ENCODE data around the gene FAM167B. TPM values are rescaled to one million over a fixed set of nuclear protein-coding genes. Genes with fewer than 3 reads are reported as not detected.

The FAM167B gene
- total RNA-seq, 1 experiment from 2014 or later = 0.24 TPM

- peaks cover 8% of the 10 kb centered on the region for H3K36me3 ChIP-seq
- DNase-seq (ENCODE audit: low read depth in 1 of 2, low spot score in 2 of 2) = no peak
- H3K27me3 ChIP-seq (replicated peaks) = no peaks in the 10 kb centered on the region
- peaks cover 56% of the 10 kb centered on the region for H3K4me1 ChIP-seq (replicated peaks)
- no peaks in the 10 kb centered on the region for H3K9me3 ChIP-seq (replicated peaks)
- no peak overlapping the region for H3K27ac ChIP-seq
- no peak overlapping the region for H3K4me3 ChIP-seq
These were observed 7.7 kb upstream of the FAM167B start for GRCh38 chr1:32239337-32239736.

DNA sequence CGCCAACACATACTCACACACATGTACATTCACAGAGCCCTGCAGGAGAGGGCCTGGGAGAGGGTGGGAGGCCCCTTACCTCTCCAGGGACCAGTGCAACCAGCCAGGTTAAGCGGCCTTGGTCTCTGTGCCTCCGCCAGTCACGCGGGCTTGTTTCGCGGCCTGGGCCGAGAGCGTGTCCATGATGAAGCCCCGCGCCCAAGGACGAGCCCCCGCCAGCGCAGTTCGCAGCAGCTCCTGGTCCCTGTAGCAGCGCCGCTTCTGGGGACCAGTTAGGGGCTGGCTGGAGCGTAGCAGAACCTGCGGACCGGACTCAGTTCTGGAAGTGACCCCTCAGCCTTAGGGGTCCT lies 7.3 kb upstream of the FAM167B start:
- Histone ChIP-seq H3K9me3 (replicated peaks) (no peaks in the 10 kb centered on the region), H3K36me3 (peaks cover 3% of the 10 kb centered on the region), H3K27me3 (replicated peaks) (no peaks in the 10 kb centered on the region), H3K27ac (no peak overlapping the region), H3K4me1 (replicated peaks) (peaks cover 52% of the 10 kb centered on the region), H3K4me3 (peak overlapping the region; percentile 47)
- no peak for DNase-seq (ENCODE audit: low read depth in 1 of 2, low spot score in 2 of 2)

DNA sequence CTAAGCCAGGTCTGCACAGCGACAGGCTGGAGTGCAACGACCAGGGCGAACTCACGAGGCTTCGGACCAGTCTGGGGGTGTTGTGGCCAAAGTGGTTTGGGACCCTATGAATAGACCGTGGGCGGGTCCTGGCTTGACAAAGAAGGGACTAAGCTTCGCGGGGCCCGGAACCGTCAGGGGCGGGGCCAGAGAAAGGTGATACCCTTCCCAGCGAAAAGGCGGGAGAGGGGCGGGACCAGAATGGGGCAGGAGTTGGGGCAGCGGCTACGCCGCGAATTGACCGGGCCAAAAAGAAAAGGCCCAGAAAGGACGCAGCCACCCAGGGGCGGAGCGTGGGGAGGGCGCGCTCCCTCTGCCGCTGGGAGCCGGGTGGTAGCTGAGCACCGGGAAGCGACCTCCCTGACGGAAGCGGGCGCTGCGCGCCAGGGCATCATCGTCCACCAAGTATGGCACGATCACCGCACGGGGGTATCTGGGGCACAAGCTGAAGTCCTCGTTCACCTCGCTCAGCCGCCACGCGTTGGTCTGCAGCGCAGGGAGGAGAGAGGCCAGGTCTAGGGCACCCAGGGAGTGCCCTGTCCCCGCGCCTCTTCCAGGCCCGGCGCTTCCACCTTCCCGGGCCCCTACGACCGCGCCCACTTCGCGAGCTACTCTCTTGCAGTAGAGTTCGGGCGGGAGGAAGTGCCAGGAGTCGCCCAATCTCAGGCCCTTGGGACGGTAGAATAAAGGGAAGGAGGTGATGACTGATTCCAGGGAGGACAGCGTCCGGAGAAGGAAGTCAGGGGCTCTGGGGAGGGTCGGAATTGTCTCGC lies 6.7 kb upstream of the FAM167B start:
- H3K4me3 ChIP-seq = peak overlapping the region; percentile 47
- DNase-seq (ENCODE audit: low read depth in 1 of 2, low spot score in 2 of 2) = peak; percentile 77 to 79
- H3K36me3 ChIP-seq = no peaks in the 10 kb centered on the region; the same call in 1 of the 2 replicates
- H3K27ac ChIP-seq = peak overlapping the region; percentile 32
- H3K27me3 ChIP-seq (replicated peaks) = no peaks in the 10 kb centered on the region
- H3K4me1 ChIP-seq (replicated peaks) = peaks cover 46% of the 10 kb centered on the region
- no peaks in the 10 kb centered on the region for H3K9me3 ChIP-seq (replicated peaks)

DNA sequence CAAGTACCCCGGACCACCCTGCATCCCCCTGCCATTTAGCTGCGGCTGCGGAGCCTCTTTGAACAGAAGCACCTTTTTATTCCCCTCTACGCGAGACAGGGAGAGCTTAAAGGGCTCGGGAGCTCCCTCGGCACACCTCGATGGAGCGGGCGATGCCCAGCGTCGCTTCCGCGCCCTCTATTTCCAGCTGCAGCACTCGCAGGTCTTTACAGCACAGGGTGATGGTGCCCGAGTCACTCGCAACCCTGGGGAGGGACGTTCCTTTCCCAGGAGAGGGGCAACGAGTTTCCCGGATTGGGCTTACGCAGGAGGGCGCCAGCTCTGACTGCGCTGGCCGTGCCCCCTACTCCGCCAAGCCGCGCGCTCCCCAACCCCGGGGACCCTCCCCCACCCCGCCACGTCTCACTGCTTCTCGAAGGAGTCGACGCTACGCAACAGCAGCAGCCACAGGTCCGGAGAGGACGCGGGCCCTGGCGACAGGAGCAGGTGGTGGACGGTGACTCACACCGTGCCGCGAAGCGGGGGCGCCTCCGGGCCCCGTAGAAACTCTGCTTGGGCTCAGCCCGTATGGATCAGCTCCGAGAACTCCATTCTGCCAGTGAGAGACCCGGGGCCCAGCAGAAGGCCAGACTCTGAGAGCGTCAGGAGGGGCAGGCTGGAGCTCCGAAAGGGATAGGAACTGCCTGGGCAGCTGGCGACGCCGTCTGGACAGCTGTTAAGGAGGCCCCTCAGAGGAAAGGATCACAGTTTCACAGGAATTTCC lies 5.8 kb upstream of the FAM167B start:
- H3K4me3 ChIP-seq = peak overlapping the region; percentile 47
- H3K36me3 ChIP-seq = no peaks in the 10 kb centered on the region; the same call in 1 of the 2 replicates
- peak; percentile 47 to 63 for DNase-seq (ENCODE audit: low read depth in 1 of 2, low spot score in 2 of 2)
- peak overlapping the region; percentile 32; the same call in 1 of the 2 replicates for H3K27ac ChIP-seq
- H3K27me3 ChIP-seq (replicated peaks) = no peaks in the 10 kb centered on the region
- peaks cover 40% of the 10 kb centered on the region for H3K4me1 ChIP-seq (replicated peaks)
- no peaks in the 10 kb centered on the region for H3K9me3 ChIP-seq (replicated peaks)

DNA sequence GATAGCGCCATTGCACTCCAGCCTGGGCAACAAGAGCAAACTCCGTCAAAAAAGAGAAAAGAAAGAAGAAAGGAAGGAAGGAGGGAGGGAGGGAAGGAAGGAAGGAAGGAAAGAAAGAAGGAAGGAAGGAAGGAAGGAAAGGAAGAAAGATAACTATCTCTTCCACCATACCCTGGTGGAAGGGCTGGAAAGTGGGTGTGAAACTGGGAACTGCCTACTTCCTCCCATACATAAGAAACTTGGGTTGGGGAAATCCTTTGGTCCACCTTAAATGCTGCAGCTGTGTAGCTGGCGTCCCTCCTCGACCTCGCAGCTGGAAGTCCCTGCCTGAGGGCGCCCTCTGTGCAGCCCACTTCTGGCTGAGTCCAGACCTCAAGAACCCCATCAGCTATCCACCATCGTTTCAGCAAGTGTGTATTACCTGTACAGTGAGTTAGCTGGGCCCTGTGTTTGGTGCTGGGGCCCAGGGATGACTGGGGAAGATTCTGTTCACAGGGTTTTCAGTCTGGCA lies 4.6 kb upstream of the FAM167B start:
- Histone ChIP-seq H3K36me3 (no peaks in the 10 kb centered on the region; the same call in 1 of the 2 replicates), H3K4me3 (no peak overlapping the region)
- no peak for DNase-seq (ENCODE audit: low read depth in 1 of 2, low spot score in 2 of 2)

DNA sequence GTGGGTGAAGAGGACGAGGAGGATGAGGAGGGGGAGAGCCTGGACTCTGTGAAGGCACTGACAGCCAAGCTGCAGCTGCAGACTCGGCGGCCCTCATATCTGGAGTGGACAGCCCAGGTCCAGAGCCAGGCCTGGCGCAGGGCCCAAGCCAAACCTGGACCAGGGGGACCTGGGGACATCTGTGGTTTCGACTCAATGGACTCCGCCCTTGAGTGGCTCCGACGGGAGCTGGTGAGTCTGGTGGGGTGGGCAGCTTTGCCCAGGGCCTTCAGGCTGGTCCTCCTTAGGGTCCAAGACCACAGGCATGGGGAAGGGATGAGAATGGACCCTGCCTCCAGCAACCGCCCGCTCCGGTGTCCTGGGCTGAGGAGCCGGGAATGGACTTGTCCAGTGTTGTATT lies 430 bp downstream of the FAM167B start:
- no peak for DNase-seq (ENCODE audit: low read depth in 1 of 2, low spot score in 2 of 2)
- no peak overlapping the region for H3K27ac ChIP-seq
- H3K9me3 ChIP-seq (replicated peaks) = no peaks in the 10 kb centered on the region
- H3K36me3 ChIP-seq = no peaks in the 10 kb centered on the region
- H3K4me3 ChIP-seq = no peak overlapping the region
- no peaks in the 10 kb centered on the region for H3K27me3 ChIP-seq (replicated peaks)
- H3K4me1 ChIP-seq (replicated peaks) = peaks cover 27% of the 10 kb centered on the region

More for the DNA sequence above, 4.6 kb upstream of the FAM167B start:
- no peak overlapping the region for H3K27ac ChIP-seq
- H3K27me3 ChIP-seq (replicated peaks) = no peaks in the 10 kb centered on the region
- H3K4me1 ChIP-seq (replicated peaks) = peaks cover 42% of the 10 kb centered on the region
- H3K9me3 ChIP-seq (replicated peaks) = no peaks in the 10 kb centered on the region

- Histone ChIP-seq H3K4me1 (replicated peaks) (peaks cover 24% of the 10 kb centered on the region), H3K27me3 (replicated peaks) (no peaks in the 10 kb centered on the region), H3K4me3 (no peak overlapping the region), H3K9me3 (replicated peaks) (no peaks in the 10 kb centered on the region), H3K36me3 (no peaks in the 10 kb centered on the region), H3K27ac (no peak overlapping the region)
- peak; percentile 35 to 75 for DNase-seq (ENCODE audit: low read depth in 1 of 2, low spot score in 2 of 2)
These were observed 1.2 kb downstream of the FAM167B start for GRCh38 chr1:32247983-32248889.

- DNase-seq (ENCODE audit: low read depth in 1 of 2, low spot score in 2 of 2) = no peak
- Histone ChIP-seq H3K9me3 (replicated peaks) (no peaks in the 10 kb centered on the region), H3K4me1 (replicated peaks) (peaks cover 24% of the 10 kb centered on the region), H3K27ac (no peak overlapping the region), H3K36me3 (no peaks in the 10 kb centered on the region), H3K4me3 (no peak overlapping the region), H3K27me3 (replicated peaks) (no peaks in the 10 kb centered on the region)
These were observed 3.0 kb downstream of the FAM167B start for GRCh38 chr1:32249831-32250525.

GRCh38 chr1:32250893-32251716 lies 4.1 kb downstream of the FAM167B start, which contains the start of gene LCK:
Gene LCK, plus strand, starts transcription at chr1:32251265. Its CDS starts 23,065 bp downstream, at chr1:32274330.
- Histone ChIP-seq H3K4me3 (no peak within 1 kb of the TSS), H3K36me3 (no peaks in the 10 kb centered on the region), H3K9me3 (replicated peaks) (no peaks in the 10 kb centered on the region), H3K4me1 (replicated peaks) (peaks cover 24% of the 10 kb centered on the region), H3K27me3 (replicated peaks) (no peaks in the 10 kb centered on the region), H3K27ac (no peak within 1 kb of the TSS)
- DNase-seq (ENCODE audit: low read depth in 1 of 2, low spot score in 2 of 2) = no peak

DNA sequence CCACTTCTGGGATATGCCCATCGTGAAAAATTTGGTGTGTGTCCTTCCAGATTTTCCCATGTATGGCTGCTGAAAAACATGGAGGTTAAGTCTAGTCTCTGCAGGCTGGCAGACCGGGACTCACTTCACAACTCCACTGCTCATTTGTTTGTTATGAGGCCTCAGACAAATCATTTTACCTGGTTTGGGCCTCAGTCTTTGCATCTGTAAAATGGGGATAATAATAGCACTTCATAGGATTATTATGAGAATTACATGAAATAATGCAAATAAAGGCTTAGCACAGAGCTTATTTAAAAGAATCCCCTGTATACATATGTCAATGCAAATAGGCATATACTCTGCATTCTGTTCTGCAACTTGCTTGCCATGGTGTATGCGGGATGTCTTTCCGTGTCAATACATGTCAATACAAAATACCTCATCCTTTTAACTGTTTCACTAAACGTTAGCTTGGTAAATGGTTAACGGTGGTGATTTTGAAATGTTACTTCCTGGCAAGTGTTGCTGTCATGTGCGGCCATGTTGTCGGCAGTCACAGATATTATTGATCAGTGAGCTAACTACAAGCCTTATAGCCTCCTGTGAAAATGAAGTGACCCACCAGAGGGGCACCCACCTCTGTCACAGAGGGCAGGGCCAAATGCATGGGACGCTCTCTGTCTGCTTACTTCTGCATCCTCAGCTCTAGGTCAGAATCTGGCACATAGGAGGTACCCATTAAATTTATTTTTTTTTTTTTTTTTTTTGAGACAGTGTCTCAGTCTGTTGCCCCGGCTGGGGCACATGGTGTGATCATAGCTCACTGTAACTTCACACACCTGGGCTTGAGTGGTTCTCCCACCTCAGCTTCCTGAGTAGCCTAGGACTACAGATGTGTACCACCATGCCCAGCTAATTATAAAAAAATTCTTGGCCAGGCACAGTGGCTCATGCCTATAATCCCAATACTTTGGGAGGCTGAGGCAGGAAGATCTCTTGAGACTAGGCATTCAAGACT lies 8.3 kb downstream of the FAM167B start:
- Histone ChIP-seq H3K27me3 (replicated peaks) (no peaks in the 10 kb centered on the region), H3K27ac (no peak overlapping the region), H3K9me3 (replicated peaks) (no peaks in the 10 kb centered on the region), H3K36me3 (no peaks in the 10 kb centered on the region), H3K4me1 (replicated peaks) (no peaks in the 10 kb centered on the region), H3K4me3 (no peak overlapping the region)
- DNase-seq (ENCODE audit: low read depth in 1 of 2, low spot score in 2 of 2) = no peak

- no peak overlapping the region for H3K27ac ChIP-seq
- H3K4me1 ChIP-seq (replicated peaks) = no peaks in the 10 kb centered on the region
- DNase-seq (ENCODE audit: low read depth in 1 of 2, low spot score in 2 of 2) = no peak
- no peaks in the 10 kb centered on the region for H3K36me3 ChIP-seq
- no peaks in the 10 kb centered on the region for H3K27me3 ChIP-seq (replicated peaks)
- no peaks in the 10 kb centered on the region for H3K9me3 ChIP-seq (replicated peaks)
- no peak overlapping the region for H3K4me3 ChIP-seq
These were observed 9.6 kb downstream of the FAM167B start for GRCh38 chr1:32256473-32257226.
